ENCODE measurements around the gene VIPR1.

- no peak for TF ChIP-seq CTCF (IDR thresholded peaks at IDR 0.05)
- TF ChIP-seq POLR2A (IDR thresholded peaks at IDR 0.05), result no peak
Measured at GRCh38 chr3:42507252-42507651, 4.8 kb downstream of the VIPR1 start.

All from thyroid gland (tissue), 4 donors.